Right cardiac atrium (tissue), 5 donors: ENCODE data around the gene MYMK. TPM values are rescaled to one million over a fixed set of nuclear protein-coding genes. Genes with fewer than 3 reads are reported as not detected.

Source experiments
- ATAC-seq, 2 donors: fragments of 200-7000 bp; cut with Tn5 transposase; one replicate each; pipeline versions ENCODE4 v1.8.0 to v1.9.1; 2020; ENCODE audit warnings: moderate library complexity in 2 of 2, mild to moderate bottlenecking in 1 of 2
- DNase-seq, 3 donors: peaks; one replicate each; pipeline ENCODE4 v3.0.0-alpha.2; 2020
- H3K27ac ChIP-seq: one replicate; pipeline ENCODE4 v1.5.1; 2013; ENCODE audit warnings: mild to moderate bottlenecking, low read length, control low read depth, moderate library complexity
- H3K27me3 ChIP-seq: one replicate; pipeline ENCODE4 v1.6.1; 2013; ENCODE audit not compliant: control insufficient read depth, insufficient read depth
- H3K4me1 ChIP-seq: one replicate; pipeline ENCODE4 v1.6.1; 2013; ENCODE audit warnings: low read length; ENCODE audit not compliant: control insufficient read depth, insufficient read depth
- H3K4me3 ChIP-seq: one replicate; pipeline ENCODE4 v1.5.1; 2013; ENCODE audit warnings: low read length, control low read depth
- H3K9me3 ChIP-seq: one replicate; pipeline ENCODE4 v1.6.1; 2013; ENCODE audit warnings: low read length; ENCODE audit not compliant: control insufficient read depth
- WGBS: extraction: QIAGEN DNeasy Blood & Tissue Kit; methylation state at CpG from one replicate; pipeline ENCODE4 v1.1.7; 2013; 5-methylcytosine and 5-hydroxymethylcytosine counted together
- intact Hi-C, 4 donors: fragments of 100-400 bp; cut with DNase I; formaldehyde crosslinking; loops; one replicate each; pipeline versions ENCODE4 v1.11.0 to v1.14.0; 2022 to 2023
- polyA plus RNA-seq: library from polyadenylated mRNA; stranded (reverse); fragments of 200-250 nt; gene quantifications from one replicate; pipeline ENCODE4 v1.2.3, GENCODE V29; 2013
- total RNA-seq, 4 donors: library from RNA; stranded (reverse); fragmentation: NEBNext Ultra II Directional; extraction: Animal tissue kit (Norgen Biotek cat#: 25700); gene quantifications; one replicate each; pipeline ENCODE4 v1.2.1, GENCODE V29; 2021
- donor health status: healthy with polysubstance abuse.
- donor health status: DM: no; HTN: yes; CAD: no.
- donor health status: DM: no; HTN: no; CAD: no.
- donor health status: DM: no; HTN: yes; CAD: no; lungs with severe emphysema.
- donor health status: DM: yes; HTN: yes; CAD: no.

Gene MYMK
- total and polyA plus RNA-seq, 5 donors, result not detected

GRCh38 chr9:133524146-133524545 lies 613 bp downstream of the MYMK start:
- WGBS, result 86% methylated on average over 5 of the region's 5 CpGs
- intact Hi-C loops, result no loop called here
- Histone ChIP-seq H3K4me3 (no peak overlapping the region), H3K27ac (no peak overlapping the region), H3K4me1 (peaks cover 6% of the 10 kb centered on the region), H3K9me3 (no peaks in the 10 kb centered on the region), H3K27me3 (no peaks in the 10 kb centered on the region)
- ATAC-seq (no peak), DNase-seq (peak in 2 of 3 donors; percentile 17 to 33)

DNA sequence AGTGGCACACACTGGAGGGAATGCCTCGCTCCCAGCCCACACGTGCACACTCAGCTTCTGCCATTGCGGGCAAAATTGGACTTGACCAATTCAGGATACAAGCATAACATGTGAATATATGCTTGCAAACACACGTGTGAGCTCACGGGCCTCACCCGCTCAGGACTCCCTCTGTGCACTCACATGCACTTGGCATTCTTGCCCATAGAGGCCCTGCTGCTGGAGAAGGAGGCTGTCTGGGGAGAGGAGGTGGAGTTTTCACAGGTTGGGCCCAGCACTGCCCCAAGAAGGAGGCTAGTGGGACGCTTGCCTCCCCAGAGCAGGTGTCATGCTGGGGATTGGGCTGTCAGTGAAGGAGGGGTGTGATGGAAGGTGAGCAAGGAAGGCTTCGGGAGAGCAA lies 1.7 kb downstream of the MYMK start:
- 88% methylated on average over 8 of the region's 8 CpGs for WGBS
- Histone ChIP-seq H3K4me3 (no peak overlapping the region), H3K9me3 (no peaks in the 10 kb centered on the region), H3K4me1 (peaks cover 6% of the 10 kb centered on the region), H3K27me3 (no peaks in the 10 kb centered on the region), H3K27ac (no peak overlapping the region)
- ATAC-seq, result no peak
- DNase-seq, result peak in 2 of 3 donors; percentile 20 to 21
- intact Hi-C loops, result no loop called here

GRCh38 chr9:133522073-133522910 lies 2.5 kb downstream of the MYMK start:
- no peak overlapping the region for H3K27ac ChIP-seq
- ATAC-seq, result no peak
- peak; percentile 14 to 64 (median 44) for DNase-seq
- WGBS, result 84% methylated on average over 14 of the region's 14 CpGs
- no peak overlapping the region for H3K4me3 ChIP-seq
- no peaks in the 10 kb centered on the region for H3K27me3 ChIP-seq
- no peaks in the 10 kb centered on the region for H3K9me3 ChIP-seq
- peaks cover 2% of the 10 kb centered on the region for H3K4me1 ChIP-seq
- intact Hi-C loops, result no loop called here

GRCh38 chr9:133521122-133522072 lies 3.4 kb downstream of the MYMK start:
- 88% methylated on average over 21 of the region's 21 CpGs for WGBS
- intact Hi-C loops, result no loop called here
- no peak overlapping the region for H3K4me3 ChIP-seq
- no peaks in the 10 kb centered on the region for H3K4me1 ChIP-seq
- H3K27ac ChIP-seq, result no peak overlapping the region
- DNase-seq (peak; percentile 4 to 57 (median 55)), ATAC-seq (no peak)
- H3K9me3 ChIP-seq, result no peaks in the 10 kb centered on the region
- no peaks in the 10 kb centered on the region for H3K27me3 ChIP-seq

DNA sequence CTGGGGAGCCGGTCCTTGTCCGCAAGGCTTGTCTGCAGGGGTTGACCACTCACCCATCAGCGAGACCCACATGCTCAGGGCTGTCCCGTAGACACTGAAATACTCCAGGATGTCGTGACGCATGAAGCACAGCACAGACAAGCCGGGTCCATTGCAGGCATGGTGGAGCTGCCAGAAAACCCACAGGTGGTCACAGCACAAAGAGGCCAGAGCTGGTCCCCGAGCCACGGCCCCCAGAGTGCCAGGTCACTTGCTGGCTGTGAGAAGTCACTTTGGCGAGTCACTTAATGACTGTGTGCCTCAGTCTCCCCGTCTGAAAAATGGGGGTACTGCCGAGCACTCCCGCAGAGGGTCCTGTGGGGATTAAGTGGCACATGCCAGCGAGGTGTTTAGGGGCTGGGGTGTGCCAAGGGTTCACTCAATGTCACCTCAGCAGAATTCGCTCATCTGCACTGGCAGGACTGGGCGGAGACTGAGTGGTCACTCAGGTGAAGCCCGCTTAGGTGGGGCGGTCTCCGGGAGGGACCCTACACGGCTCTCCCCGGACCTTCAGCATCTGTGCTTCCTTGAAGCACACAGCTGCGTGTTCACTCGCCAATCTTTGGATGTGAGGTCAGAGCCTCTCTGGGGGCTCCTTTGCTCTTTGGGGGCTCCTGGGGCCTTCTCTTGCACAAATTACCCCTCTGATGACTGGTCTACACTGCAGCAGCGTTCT lies 4.5 kb downstream of the MYMK start:
- H3K9me3 ChIP-seq, result no peaks in the 10 kb centered on the region
- no peak overlapping the region for H3K27ac ChIP-seq
- WGBS, result 89% methylated on average over 24 of the region's 24 CpGs
- ATAC-seq, result no peak
- peak; percentile 6 to 47 (median 39) for DNase-seq
- H3K4me1 ChIP-seq, result no peaks in the 10 kb centered on the region
- intact Hi-C loops, result no loop called here
- no peak overlapping the region for H3K4me3 ChIP-seq
- no peaks in the 10 kb centered on the region for H3K27me3 ChIP-seq

DNA sequence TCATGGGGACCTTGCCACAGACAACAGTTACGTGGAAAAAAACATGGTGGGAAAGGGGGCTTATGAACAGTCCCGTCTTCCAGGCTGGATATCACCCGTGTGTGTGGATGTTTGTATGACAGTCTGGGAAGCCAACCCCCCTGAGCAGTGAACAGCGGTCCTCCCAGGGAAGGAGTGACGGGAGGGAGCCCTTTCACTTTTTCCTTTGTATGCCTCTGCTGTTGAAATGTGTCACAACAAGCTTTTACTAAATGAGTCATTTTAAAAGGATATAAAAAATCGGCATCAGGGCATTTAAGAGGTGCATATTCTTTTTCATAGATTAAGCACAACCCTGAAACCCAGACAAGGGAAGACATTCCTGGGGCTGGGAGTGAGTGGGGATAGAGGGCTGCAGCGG lies 5.1 kb downstream of the MYMK start:
- Histone ChIP-seq H3K4me1 (peaks cover under 1% of the 10 kb centered on the region), H3K9me3 (no peaks in the 10 kb centered on the region), H3K4me3 (no peak overlapping the region), H3K27ac (no peak overlapping the region), H3K27me3 (no peaks in the 10 kb centered on the region)
- DNase-seq (peak in 1 of 3 donors; percentile 5), ATAC-seq (no peak)
- 68% methylated on average over 7 of the region's 7 CpGs for WGBS
- intact Hi-C loops, result no loop called here

GRCh38 chr9:133518706-133519449 lies 5.9 kb downstream of the MYMK start:
- intact Hi-C loops, result no loop called here
- Histone ChIP-seq H3K27ac (no peak overlapping the region), H3K9me3 (no peaks in the 10 kb centered on the region), H3K27me3 (no peaks in the 10 kb centered on the region), H3K4me1 (peaks cover 4% of the 10 kb centered on the region), H3K4me3 (no peak overlapping the region)
- DNase-seq, result peak; percentile 4 to 41 (median 31)
- no peak for ATAC-seq
- WGBS, result 93% methylated on average over 27 of the region's 27 CpGs

- intact Hi-C loops, result no loop called here
- no peak overlapping the region for H3K27ac ChIP-seq
- ATAC-seq, result no peak
- H3K4me3 ChIP-seq, result no peak overlapping the region
- WGBS, result 91% methylated on average over 5 of the region's 5 CpGs
- peak; percentile 4 to 25 (median 21) for DNase-seq
- no peaks in the 10 kb centered on the region for H3K9me3 ChIP-seq
- H3K27me3 ChIP-seq, result no peaks in the 10 kb centered on the region
- peaks cover 6% of the 10 kb centered on the region for H3K4me1 ChIP-seq
Observed at GRCh38 chr9:133518200-133518599, 6.6 kb downstream of the MYMK start.

DNA sequence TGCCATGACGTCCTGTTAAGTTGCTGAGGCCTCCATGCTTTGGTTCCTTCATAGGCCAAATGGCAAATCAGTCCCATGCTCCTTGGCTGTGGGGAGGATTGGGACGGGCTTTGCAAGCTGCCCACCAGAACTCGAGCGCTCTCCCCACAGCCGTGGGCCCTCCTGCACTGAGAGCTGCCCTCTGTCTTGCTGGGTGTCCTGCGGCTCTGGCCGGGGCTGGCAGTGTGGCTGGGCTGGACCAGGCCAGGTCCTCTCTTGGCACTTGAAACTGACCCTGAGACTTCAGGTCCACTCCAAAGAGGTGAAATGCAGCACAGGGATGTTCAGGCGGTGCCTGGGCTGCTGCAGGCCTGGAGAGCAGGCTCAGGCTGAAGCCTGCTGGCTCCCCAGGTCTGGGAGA lies 7.0 kb downstream of the MYMK start:
- intact Hi-C loops, result no loop called here
- peaks cover 8% of the 10 kb centered on the region for H3K4me1 ChIP-seq
- no peaks in the 10 kb centered on the region for H3K27me3 ChIP-seq
- WGBS, result 82% methylated on average over 8 of the region's 8 CpGs
- no peaks in the 10 kb centered on the region for H3K9me3 ChIP-seq
- no peak overlapping the region for H3K27ac ChIP-seq
- peak in 2 of 3 donors; percentile 44 to 47 for DNase-seq
- ATAC-seq, result no peak
- no peak overlapping the region for H3K4me3 ChIP-seq

DNA sequence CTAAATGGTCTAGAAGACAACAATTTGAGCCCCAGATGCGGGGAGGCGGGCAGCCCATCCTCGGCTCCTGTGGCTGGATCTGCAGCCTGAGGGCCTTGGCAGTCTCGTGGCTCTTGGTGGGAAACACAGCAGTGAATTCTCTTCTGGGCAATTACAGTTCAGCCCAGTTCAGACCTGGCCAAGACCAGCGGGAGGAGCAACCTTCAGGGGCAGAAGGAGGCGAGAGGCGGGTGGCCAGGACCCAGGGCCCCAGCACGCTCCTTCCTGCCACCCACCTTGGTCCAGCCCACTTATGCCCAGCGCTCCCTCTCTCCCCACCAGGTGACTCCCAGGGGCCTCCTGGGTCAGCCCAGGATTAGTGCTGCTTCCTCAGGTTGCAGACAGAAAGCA lies 7.8 kb downstream of the MYMK start:
- DNase-seq (peak in 2 of 3 donors; percentile 34 to 48), ATAC-seq (no peak)
- no peaks in the 10 kb centered on the region for H3K9me3 ChIP-seq
- 94% methylated on average over 9 of the region's 9 CpGs for WGBS
- intact Hi-C loops, result no loop called here
- no peak overlapping the region for H3K27ac ChIP-seq
- H3K27me3 ChIP-seq, result no peaks in the 10 kb centered on the region
- H3K4me3 ChIP-seq, result no peak overlapping the region
- H3K4me1 ChIP-seq, result peaks cover 8% of the 10 kb centered on the region
